GM21360 (cell line): ENCODE measurements around the gene DNER.
A peak's percentile ranks its signal among the peaks of the same experiment; 100 is the strongest.
"Not testable (repeated sequence)": the region's sequence is repeated elsewhere in the genome, so short reads cannot be mapped to it uniquely, and the experiment has no call there.

Source experiments
- ATAC-seq: cut with Tn5 transposase; IDR thresholded peaks from one replicate; pipeline ENCODE4 v1.9.1; 2021; ENCODE audit warnings: mild to moderate bottlenecking, moderate library complexity; ENCODE audit not compliant: unreplicated experiment

The DNER gene, protein sequence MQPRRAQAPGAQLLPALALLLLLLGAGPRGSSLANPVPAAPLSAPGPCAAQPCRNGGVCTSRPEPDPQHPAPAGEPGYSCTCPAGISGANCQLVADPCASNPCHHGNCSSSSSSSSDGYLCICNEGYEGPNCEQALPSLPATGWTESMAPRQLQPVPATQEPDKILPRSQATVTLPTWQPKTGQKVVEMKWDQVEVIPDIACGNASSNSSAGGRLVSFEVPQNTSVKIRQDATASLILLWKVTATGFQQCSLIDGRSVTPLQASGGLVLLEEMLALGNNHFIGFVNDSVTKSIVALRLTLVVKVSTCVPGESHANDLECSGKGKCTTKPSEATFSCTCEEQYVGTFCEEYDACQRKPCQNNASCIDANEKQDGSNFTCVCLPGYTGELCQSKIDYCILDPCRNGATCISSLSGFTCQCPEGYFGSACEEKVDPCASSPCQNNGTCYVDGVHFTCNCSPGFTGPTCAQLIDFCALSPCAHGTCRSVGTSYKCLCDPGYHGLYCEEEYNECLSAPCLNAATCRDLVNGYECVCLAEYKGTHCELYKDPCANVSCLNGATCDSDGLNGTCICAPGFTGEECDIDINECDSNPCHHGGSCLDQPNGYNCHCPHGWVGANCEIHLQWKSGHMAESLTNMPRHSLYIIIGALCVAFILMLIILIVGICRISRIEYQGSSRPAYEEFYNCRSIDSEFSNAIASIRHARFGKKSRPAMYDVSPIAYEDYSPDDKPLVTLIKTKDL

GRCh38 chr2:229714080-229714735 is at the start of gene DNER:
TSS of gene DNER (minus strand) at chr2:229714555. CDS start at chr2:229714423, 132 bp downstream.
- peak; percentile 88 for ATAC-seq

DNA sequence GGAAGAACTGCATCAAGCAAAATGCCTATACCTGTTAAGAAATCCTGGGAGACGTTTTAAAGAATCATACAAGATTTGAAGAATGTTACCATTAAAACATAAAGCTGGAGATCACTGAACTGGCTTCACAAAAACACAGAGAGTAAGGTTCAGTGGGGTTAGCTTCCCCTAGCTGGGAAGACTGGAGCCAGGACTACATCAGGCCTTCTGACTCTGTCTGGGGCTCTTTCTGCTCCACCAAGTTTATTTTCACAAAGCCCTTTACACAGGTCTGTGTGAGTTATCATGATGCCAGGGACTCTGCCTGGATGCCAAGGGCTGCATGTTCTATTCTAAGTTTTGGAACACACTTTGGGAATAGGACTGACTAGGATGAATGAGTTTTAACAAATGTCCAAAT is 47.3 kb upstream of the DNER start:
- no peak for ATAC-seq

GRCh38 chr2:229757462-229757861 is 43.1 kb upstream of the DNER start:
- ATAC-seq: not testable (repeated sequence)

- no peak for ATAC-seq
Observed at GRCh38 chr2:229752970-229753729, 38.8 kb upstream of the DNER start.

DNA sequence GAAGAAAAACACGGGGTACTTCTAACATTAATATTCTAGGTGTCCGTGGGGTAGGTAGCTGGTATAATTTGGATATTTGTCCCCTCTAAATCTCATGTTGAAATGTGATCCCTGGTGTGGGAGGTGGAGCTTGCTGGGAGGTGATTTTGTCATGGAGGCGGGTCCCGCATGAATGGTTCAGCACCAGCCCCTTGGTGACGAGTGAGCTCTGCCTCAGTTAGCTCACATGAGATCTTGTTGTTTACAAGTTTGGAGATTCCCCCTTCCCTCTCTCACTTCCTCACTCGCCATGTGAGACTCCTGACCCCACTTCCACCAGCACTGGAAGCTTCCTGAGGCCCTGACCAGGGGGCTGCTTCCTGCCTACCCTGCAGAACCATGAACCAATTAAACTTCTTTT is 35.4 kb upstream of the DNER start:
- no peak for ATAC-seq

DNA sequence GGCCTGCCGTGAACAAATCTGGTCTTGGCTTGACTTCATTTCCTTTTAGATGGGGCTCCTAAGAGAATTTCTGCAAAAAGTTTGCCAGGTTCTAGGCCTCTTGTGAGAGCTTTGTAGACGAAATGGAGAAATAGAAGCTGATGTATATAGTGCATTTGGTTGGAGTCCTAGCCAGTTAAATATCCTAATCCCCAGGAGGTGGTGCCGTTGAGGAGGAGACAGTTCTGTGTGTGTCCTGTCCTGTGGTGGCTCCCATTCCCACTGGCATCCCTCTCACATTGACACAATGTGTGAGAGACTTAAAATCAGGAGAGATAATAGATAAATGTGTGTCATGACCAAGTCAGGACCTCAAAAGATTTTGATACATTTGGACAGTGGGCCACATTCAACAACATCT is 34.6 kb upstream of the DNER start:
- ATAC-seq: no peak

GRCh38 chr2:229742691-229743090 is 28.3 kb upstream of the DNER start:
- not testable (repeated sequence) for ATAC-seq

- ATAC-seq: no peak
Observed at GRCh38 chr2:229740279-229740678, 25.9 kb upstream of the DNER start.

GRCh38 chr2:229738024-229738625 is 23.8 kb upstream of the DNER start:
- no peak for ATAC-seq

- ATAC-seq: no peak
Observed at GRCh38 chr2:229734410-229734809, 20.1 kb upstream of the DNER start.

DNA sequence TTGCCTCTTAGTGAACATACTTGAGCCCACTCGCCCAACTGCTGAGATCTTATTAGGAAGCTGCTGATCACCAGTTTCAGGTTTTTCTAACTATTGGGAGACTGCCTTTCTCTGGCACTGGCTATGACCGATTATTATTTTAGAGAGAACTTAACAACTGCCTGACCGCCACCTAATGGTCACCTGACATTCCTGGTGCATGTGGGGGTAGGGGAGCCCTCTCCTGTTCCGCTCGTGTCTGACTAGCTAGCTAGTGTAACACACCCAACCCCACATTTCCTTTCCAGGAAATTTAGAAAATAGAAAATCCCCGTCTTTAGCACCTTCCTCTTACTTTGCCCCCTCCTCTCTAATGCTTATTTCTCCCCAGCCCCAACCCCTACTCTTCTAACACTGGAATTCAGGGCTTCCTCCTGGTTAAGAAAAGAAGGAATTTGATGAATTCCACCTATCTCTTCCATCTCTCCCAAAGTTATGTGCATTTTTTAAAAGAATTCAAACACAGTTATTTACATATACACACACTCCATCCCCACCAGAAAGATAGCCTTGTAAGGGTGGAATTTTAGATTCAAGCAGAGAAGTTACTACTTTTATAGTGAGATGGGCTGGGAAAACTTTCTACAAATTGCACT is 19.4 kb upstream of the DNER start:
- no peak for ATAC-seq

- ATAC-seq: no peak
Observed at GRCh38 chr2:229732897-229733296, 18.5 kb upstream of the DNER start.

DNA sequence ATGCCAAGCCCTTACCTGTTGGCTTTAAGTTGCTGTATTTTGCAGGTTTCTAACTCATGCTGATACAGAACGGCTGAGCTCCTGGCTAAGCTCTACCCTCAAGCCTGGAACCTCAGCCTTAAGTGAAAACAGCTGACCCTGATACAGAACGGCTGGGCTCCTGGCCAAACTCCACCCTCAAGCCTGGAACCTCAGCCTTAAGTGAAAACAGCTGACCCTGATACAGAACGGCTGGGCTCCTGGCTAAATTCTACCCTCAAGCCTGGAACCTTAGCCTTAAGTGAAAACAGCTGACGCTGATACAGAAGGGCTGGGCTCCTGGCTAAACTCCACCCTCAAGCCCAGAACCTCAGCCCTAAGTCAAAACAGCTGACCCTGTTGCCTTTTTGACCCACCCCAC is 17.6 kb upstream of the DNER start:
- no peak for ATAC-seq

DNA sequence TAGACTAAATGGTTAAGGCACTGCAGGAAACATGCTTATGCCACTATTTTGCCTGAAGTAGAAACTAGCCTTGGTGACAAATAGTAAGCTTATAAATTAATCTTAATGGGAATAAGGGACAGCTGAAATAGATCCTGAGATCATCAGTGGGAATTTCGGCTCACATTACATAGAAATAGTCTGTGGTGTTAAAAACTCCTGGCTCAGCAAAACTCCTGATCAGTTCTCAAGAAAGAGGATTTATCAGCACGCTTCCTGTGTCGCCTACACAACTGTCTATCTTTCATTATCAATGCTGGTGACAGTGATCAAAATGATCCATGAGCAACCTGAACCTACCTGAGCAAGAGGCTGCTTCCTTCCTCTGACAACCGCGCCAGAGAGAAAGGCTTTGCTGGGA is 17.0 kb upstream of the DNER start:
- ATAC-seq: no peak

GRCh38 chr2:229728370-229728769 is 14.0 kb upstream of the DNER start:
- ATAC-seq: no peak

- ATAC-seq: no peak
Observed at GRCh38 chr2:229726643-229727042, 12.3 kb upstream of the DNER start.

- no peak for ATAC-seq
Observed at GRCh38 chr2:229725716-229726574, 11.6 kb upstream of the DNER start.

DNA sequence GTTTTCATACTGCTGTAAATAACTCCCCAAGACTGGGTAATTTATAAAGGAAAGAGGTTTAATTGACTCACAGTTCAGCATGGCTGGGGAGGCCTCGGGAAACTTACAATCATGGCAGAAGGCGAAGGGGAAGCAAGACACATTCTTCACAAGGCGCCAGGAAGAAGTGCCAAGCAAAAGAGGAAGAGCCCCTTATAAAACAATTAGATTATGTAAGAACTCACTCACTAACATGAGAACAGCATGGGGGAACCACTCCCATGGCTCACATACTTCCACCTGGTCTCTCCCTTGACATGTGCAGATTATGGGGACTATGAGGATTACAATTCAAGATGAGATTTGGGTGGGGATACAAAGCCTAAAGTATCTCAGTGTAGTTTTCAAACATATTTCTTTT is 8.8 kb upstream of the DNER start:
- ATAC-seq: not testable (repeated sequence)
